GM06990 (cell line): ENCODE measurements around the gene DLG2.

Experiments used
- DNase-seq: peaks from one replicate; pipeline ENCODE4 v3.0.0-alpha.2; 2011; ENCODE audit not compliant: insufficient read length; ENCODE audit errors: extremely low read depth
- H3K27me3 ChIP-seq: replicated peaks from 2 replicates; pipeline ENCODE4 v1.6.0; 2011; ENCODE audit warnings: low read length; ENCODE audit not compliant: control insufficient read depth, insufficient read depth
- H3K36me3 ChIP-seq: 2 replicates; pipeline ENCODE4 v1.5.1; 2011; ENCODE audit warnings: low read length; ENCODE audit not compliant: control insufficient read depth, insufficient read depth
- H3K4me3 ChIP-seq: replicated peaks from 2 replicates; pipeline ENCODE4 v1.5.1; 2011; ENCODE audit warnings: low read depth, mild to moderate bottlenecking, control low read depth, low read length
- TF ChIP-seq, protein P1 (sequence below): IDR thresholded peaks from 2 replicates; pipeline ENCODE4 v1.5.1; 2011; ENCODE audit warnings: low read length, control low read depth, mild to moderate bottlenecking, inconsistent platforms; ENCODE audit not compliant: insufficient read depth, poor library complexity, severe bottlenecking

Gene DLG2

DNA sequence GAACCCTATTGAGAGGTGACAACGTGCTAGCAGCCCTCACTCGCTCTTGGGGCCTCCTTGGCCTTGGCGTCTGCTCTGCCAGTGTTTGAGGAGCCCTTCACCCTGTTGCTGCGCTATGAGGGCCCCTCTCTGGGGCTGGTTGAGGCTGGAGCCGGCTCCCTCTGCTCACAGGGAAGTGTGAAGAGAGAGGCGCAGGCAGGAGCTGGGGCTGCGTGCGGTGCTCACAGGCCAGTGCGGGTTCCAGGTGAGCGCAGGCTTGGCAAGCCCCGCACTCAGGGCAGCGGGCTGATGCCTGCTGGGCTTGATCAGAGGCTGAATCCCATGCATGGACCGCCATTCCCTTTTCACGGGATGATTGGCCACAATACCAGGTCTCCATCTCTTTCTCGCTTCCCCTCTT is 90.7 kb downstream of the DLG2 start:
- TF ChIP-seq, protein P1, sequence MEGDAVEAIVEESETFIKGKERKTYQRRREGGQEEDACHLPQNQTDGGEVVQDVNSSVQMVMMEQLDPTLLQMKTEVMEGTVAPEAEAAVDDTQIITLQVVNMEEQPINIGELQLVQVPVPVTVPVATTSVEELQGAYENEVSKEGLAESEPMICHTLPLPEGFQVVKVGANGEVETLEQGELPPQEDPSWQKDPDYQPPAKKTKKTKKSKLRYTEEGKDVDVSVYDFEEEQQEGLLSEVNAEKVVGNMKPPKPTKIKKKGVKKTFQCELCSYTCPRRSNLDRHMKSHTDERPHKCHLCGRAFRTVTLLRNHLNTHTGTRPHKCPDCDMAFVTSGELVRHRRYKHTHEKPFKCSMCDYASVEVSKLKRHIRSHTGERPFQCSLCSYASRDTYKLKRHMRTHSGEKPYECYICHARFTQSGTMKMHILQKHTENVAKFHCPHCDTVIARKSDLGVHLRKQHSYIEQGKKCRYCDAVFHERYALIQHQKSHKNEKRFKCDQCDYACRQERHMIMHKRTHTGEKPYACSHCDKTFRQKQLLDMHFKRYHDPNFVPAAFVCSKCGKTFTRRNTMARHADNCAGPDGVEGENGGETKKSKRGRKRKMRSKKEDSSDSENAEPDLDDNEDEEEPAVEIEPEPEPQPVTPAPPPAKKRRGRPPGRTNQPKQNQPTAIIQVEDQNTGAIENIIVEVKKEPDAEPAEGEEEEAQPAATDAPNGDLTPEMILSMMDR, result no peak

GRCh38 chr11:85534806-85535205 is 92.3 kb downstream of the DLG2 start:
- H3K36me3 ChIP-seq, result no peaks in the 10 kb centered on the region
- TF ChIP-seq, protein P1, result no peak
- H3K27me3 ChIP-seq, result no peaks in the 10 kb centered on the region
- no peak overlapping the region for H3K4me3 ChIP-seq
- DNase-seq, result no peak

More for the DNA sequence above, 90.7 kb downstream of the DLG2 start:
- H3K36me3 ChIP-seq, result no peaks in the 10 kb centered on the region
- H3K4me3 ChIP-seq, result no peak overlapping the region
- H3K27me3 ChIP-seq, result no peaks in the 10 kb centered on the region
- DNase-seq, result no peak

GRCh38 chr11:85531191-85531897 is 95.8 kb downstream of the DLG2 start:
- H3K36me3 ChIP-seq, result no peaks in the 10 kb centered on the region
- no peak overlapping the region for H3K4me3 ChIP-seq
- DNase-seq, result no peak
- TF ChIP-seq, protein P1, result no peak
- no peaks in the 10 kb centered on the region for H3K27me3 ChIP-seq

GRCh38 chr11:85530634-85531033 is 96.5 kb downstream of the DLG2 start:
- TF ChIP-seq, protein P1, result no peak
- DNase-seq, result no peak
- no peaks in the 10 kb centered on the region for H3K36me3 ChIP-seq

DNA sequence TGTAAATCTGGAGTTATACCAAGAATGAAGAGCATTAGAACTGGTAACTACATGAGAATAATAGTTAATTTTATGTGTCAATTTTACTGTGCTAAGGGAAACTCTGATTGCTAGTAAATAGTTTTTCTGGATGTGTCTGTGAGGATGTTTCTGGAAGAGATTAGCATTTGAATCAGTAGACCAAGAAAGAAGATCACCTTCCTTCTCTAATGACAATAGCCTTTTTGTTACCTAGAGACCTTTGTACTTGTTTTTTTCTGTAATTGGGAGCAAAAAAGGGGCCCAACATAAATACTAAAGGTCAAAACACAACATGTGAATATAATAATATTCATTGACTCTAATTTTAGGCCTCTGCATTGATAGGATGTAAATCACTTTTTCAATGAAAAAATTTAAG is 100.6 kb downstream of the DLG2 start:
- no peak for DNase-seq
- TF ChIP-seq, protein P1, result no peak
- H3K27me3 ChIP-seq, result no peaks in the 10 kb centered on the region
- H3K4me3 ChIP-seq, result no peak overlapping the region
- no peaks in the 10 kb centered on the region for H3K36me3 ChIP-seq

More at GRCh38 chr11:85530634-85531033, 96.5 kb downstream of the DLG2 start:
- Histone ChIP-seq H3K27me3 (no peaks in the 10 kb centered on the region), H3K4me3 (no peak overlapping the region)

DNA sequence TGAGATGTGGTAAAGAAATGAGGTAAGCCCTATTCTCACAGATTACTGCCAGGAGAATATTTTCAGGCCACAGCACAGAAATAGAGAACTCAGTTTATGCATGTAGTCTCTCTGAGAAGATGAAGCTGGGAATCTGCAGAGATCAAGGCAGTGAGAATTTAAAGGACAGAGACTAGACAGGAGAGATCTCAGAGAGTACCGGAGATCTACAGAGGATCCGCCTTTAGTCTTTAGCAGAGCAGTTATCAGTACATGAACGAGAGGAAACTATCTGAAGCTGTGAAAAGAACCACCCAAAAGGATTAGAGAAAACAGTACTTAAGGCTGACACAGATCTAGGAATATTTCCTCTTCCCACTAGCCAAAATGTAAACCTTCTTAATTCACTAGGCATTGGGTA is 101.5 kb downstream of the DLG2 start:
- TF ChIP-seq, protein P1, result no peak
- no peak for DNase-seq

More for the DNA sequence above, 101.5 kb downstream of the DLG2 start:
- Histone ChIP-seq H3K4me3 (no peak overlapping the region), H3K36me3 (no peaks in the 10 kb centered on the region), H3K27me3 (no peaks in the 10 kb centered on the region)
